Tibial nerve (tissue), 4 donors: Measurements from ENCODE around the gene DNAJC5. TPM values are rescaled to one million over a fixed set of nuclear protein-coding genes. Genes with fewer than 3 reads are reported as not detected.

ENCODE experiments used
- DNase-seq, 2 donors: peaks; one replicate each; pipeline ENCODE4 v3.0.0-alpha.2; 2019; ENCODE audit warnings: low spot score in 2 of 2
- H3K27ac ChIP-seq, 4 donors: fragments of 200-600 bp; sonication (generic) in 3 of 4; one replicate each; pipeline ENCODE4 v1.5.1; 2017 to 2019; ENCODE audit warnings: mild to moderate bottlenecking in 1 of 4
- H3K27me3 ChIP-seq, 2 donors: fragments of 200-600 bp; sonication (generic) in 1 of 2; one replicate each; pipeline versions ENCODE4 v1.5.1 to v1.6.0; 2017 to 2019
- H3K36me3 ChIP-seq, 3 donors: fragments of 200-600 bp; sonication (generic); one replicate each; pipeline ENCODE4 v1.5.1; 2018 to 2019
- H3K4me1 ChIP-seq, 4 donors: fragments of 200-600 bp; sonication (generic) in 3 of 4; one replicate each; pipeline ENCODE4 v1.5.1; 2017 to 2019
- H3K4me3 ChIP-seq, 4 donors: fragments of 200-600 bp; sonication (generic) in 3 of 4; one replicate each; pipeline ENCODE4 v1.5.1; 2017 to 2019; ENCODE audit warnings: mild to moderate bottlenecking in 1 of 4, moderate library complexity in 1 of 4
- H3K9me3 ChIP-seq, 4 donors: fragments of 200-600 bp; sonication (generic) in 3 of 4; one replicate each; pipeline ENCODE4 v1.5.1; 2017 to 2019
- EP300 ChIP-seq, 2 donors: sonication (generic); formaldehyde crosslinking; IDR thresholded peaks; one replicate each; pipeline ENCODE4 v1.6.1; 2017; ENCODE audit warnings: antibody characterized with exemption in 2 of 2, mild to moderate bottlenecking in 1 of 2
- POLR2A ChIP-seq, 2 donors: fragments of 450-650 bp; IDR thresholded peaks; one replicate each; pipeline ENCODE4 v1.6.1; 2017; ENCODE audit warnings: antibody characterized with exemption in 2 of 2, mild to moderate bottlenecking in 2 of 2, moderate library complexity in 2 of 2
- WGBS, 2 donors: methylation state at CpG; one replicate each; pipeline ENCODE4 v1.1.5; 2018; 5-methylcytosine and 5-hydroxymethylcytosine counted together
- total RNA-seq, 4 donors: library from RNA; depleted of rRNA; stranded (reverse); fragments of >200 nt; gene quantifications; one replicate each; pipeline ENCODE4 v1.1.0, GENCODE V29; 2016
- TF ChIP-seq, protein P1 (sequence below), 5 experiments: fragments of 200-600 bp in 3 of 5; fragments of 450-650 bp in 2 of 5; sonication (generic) in 3 of 5; IDR thresholded peaks; one replicate each; pipeline ENCODE4 v1.5.1; 2016 to 2019; ENCODE audit warnings: antibody characterized with exemption in 5 of 5, mild to moderate bottlenecking in 3 of 5, moderate library complexity in 2 of 5

Gene DNAJC5
- total RNA-seq, 4 donors from 2014 or later: 30.6 to 40.2 (median 32.1) TPM

DNA sequence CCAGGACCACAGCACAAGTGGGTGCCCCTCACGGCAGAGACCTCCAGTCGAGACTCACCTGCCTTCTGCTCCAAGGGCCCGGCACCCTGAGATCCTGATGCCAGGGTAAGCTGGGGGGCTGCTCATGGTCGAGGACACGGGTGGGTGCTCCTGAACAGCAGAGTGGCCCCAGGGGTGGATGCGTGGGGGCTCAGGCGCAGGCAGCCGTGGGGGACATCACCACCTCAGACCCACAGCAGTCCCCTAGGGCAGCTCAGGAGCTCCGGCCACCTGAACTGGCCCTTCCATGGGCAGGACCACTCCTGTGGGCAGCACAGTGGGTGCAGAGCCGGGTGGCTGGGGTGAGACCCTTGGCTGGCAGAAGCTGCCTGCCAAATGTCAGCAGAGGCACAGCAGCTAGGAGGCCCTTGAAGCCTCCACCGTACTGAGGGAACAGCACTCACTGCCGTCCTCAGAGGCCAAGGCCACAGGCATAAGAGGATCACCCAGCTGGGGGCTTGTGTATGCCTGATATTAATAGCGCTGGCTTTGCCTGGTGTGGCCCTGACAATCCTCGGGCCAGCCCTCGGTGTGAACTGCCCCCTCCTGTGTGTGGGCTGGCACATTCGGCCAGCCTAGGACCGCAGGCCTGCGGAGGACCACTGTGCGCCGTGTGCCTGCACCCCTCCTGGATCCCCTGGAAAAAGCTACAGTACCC, 55.9 kb downstream of the DNAJC5 start:
- Histone ChIP-seq H3K27me3 (no peaks in the 10 kb centered on the region), H3K9me3 (no peaks in the 10 kb centered on the region), H3K36me3 (peaks cover 0 to 8% (median 0%) of the 10 kb centered on the region in 3 donors), H3K27ac (peak overlapping the region; percentile 81 to 92 (median 90)), H3K4me1 (peaks cover 0 to 85% (median 74%) of the 10 kb centered on the region in 4 donors), H3K4me3 (no peak overlapping the region)
- no peak for TF ChIP-seq POLR2A (IDR thresholded peaks at IDR 0.05)
- no peak for TF ChIP-seq EP300 (IDR thresholded peaks at IDR 0.05)
- TF ChIP-seq, protein P1, sequence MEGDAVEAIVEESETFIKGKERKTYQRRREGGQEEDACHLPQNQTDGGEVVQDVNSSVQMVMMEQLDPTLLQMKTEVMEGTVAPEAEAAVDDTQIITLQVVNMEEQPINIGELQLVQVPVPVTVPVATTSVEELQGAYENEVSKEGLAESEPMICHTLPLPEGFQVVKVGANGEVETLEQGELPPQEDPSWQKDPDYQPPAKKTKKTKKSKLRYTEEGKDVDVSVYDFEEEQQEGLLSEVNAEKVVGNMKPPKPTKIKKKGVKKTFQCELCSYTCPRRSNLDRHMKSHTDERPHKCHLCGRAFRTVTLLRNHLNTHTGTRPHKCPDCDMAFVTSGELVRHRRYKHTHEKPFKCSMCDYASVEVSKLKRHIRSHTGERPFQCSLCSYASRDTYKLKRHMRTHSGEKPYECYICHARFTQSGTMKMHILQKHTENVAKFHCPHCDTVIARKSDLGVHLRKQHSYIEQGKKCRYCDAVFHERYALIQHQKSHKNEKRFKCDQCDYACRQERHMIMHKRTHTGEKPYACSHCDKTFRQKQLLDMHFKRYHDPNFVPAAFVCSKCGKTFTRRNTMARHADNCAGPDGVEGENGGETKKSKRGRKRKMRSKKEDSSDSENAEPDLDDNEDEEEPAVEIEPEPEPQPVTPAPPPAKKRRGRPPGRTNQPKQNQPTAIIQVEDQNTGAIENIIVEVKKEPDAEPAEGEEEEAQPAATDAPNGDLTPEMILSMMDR (IDR thresholded peaks at IDR 0.05): no peak
- WGBS, 2 donors: 67 to 69% methylated on average over 15 to 20 of the region's 20 CpGs
- no peak for DNase-seq

DNA sequence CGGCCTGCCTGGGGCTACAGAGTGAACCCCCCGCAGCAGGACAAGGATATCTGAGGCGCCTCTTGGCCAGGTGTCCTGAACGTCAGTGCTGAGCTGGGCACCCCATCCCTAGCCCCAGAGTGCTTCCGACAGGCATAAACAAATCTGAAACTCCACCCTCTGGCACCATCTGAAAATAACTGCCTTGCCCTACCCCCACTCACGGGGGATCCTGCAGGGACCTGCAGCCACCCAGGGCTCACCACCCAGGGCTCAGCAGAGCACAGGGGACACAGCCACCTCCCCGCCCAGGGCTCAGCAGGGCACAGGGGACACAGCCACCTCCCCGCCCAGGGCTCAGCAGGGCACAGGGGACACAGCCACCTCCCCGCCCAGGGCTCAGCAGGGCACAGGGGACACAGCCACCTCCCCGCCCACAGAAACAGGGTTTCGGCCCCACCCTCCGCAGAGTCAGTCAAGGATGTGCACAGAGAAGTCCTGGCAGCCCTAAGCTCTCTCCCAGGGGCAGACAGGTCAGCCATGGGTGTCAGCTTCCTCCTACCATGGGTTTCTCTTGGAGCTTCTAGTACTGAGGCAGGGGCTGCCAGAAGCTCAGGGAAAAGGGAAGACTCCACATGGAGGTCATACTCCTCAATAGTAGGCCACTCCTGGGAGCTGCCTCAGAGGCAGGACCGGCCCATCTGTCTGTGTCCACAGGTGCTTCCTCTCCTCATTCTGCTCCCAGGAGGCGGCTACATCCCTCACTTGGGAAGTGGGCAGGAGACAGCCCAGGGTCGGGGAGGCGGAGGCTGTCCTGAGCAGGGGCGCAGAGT, 56.7 kb downstream of the DNAJC5 start:
- Histone ChIP-seq H3K9me3 (no peaks in the 10 kb centered on the region), H3K4me3 (no peak overlapping the region), H3K27me3 (no peaks in the 10 kb centered on the region), H3K27ac (peak overlapping the region in 3 of 4 donors; percentile 81 to 92 (median 90)), H3K36me3 (peaks cover 0 to under 1% (median 0%) of the 10 kb centered on the region in 3 donors), H3K4me1 (peaks cover 0 to 85% (median 75%) of the 10 kb centered on the region in 4 donors)
- 66 to 74% methylated on average over 12 to 13 of the region's 17 CpGs for WGBS, 2 donors
- no peak for TF ChIP-seq POLR2A (IDR thresholded peaks at IDR 0.05)
- no peak for TF ChIP-seq EP300 (IDR thresholded peaks at IDR 0.05)
- TF ChIP-seq, protein P1 (IDR thresholded peaks at IDR 0.05): no peak
- no peak for DNase-seq

- WGBS, 2 donors: 69 to 81% methylated on average over 9 to 13 of the region's 15 CpGs
- no peaks in the 10 kb centered on the region for H3K36me3 ChIP-seq
- H3K4me1 ChIP-seq: peaks cover 0 to 89% (median 78%) of the 10 kb centered on the region in 4 donors
- no peaks in the 10 kb centered on the region for H3K9me3 ChIP-seq
- no peaks in the 10 kb centered on the region for H3K27me3 ChIP-seq
- DNase-seq: no peak
- H3K4me3 ChIP-seq: no peak overlapping the region
- TF ChIP-seq POLR2A (IDR thresholded peaks at IDR 0.05) (no peak), EP300 (IDR thresholded peaks at IDR 0.05) (no peak)
- TF ChIP-seq, protein P1 (IDR thresholded peaks at IDR 0.05): no peak
- peak overlapping the region in 3 of 4 donors; percentile 81 to 92 (median 90) for H3K27ac ChIP-seq
These were observed 57.2 kb downstream of the DNAJC5 start for GRCh38 chr20:63952210-63952535.

DNA sequence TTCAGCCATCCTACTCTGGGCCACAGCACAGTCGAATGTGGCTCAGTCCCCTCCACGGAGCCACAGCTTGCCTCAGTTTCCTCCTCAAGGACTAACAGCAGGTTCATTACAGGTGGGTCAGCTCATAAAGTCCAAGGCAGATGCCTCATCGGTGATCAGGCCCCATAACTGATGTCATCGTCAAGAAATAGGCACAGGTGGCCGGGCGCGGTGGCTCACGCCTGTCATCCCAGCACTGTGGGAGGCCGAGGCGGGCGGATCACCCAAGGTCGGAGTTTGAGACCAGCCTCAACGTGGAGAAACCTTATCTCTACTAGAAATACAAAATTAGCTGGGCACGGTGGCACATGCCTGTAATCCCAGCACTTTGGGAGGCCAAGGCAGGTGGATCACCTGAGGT, 57.8 kb downstream of the DNAJC5 start:
- WGBS, 2 donors: 91% methylated on average over 14 of the region's 14 CpGs
- peaks cover 0 to 89% (median 78%) of the 10 kb centered on the region in 4 donors for H3K4me1 ChIP-seq
- H3K4me3 ChIP-seq: no peak overlapping the region
- H3K27ac ChIP-seq: peak overlapping the region in 3 of 4 donors; percentile 81 to 92 (median 90)
- DNase-seq: no peak
- H3K9me3 ChIP-seq: no peaks in the 10 kb centered on the region
- no peaks in the 10 kb centered on the region for H3K36me3 ChIP-seq
- TF ChIP-seq POLR2A (IDR thresholded peaks at IDR 0.05): no peak
- TF ChIP-seq, protein P1 (IDR thresholded peaks at IDR 0.05): no peak
- TF ChIP-seq EP300 (IDR thresholded peaks at IDR 0.05): no peak
- no peaks in the 10 kb centered on the region for H3K27me3 ChIP-seq
